Prostate gland (tissue), 2 donors: Measurements from ENCODE around the gene C1QL1.

Source experiments
- CTCF ChIP-seq, 4 experiments: fragments of 200-600 bp in 2 of 4; fragments of 450-650 bp in 2 of 4; sonication (generic) in 2 of 4; IDR thresholded peaks; 1 replicate in 3 of 4; 2 replicates in 1 of 4; pipeline ENCODE4 v1.5.1; 2016 to 2019; ENCODE audit warnings: antibody characterized with exemption in 4 of 4, mild to moderate bottlenecking in 2 of 4, moderate library complexity in 2 of 4
- POLR2A ChIP-seq: fragments of 450-650 bp; IDR thresholded peaks from one replicate; pipeline ENCODE4 v1.6.1; 2016; ENCODE audit warnings: antibody characterized with exemption, mild to moderate bottlenecking

- TF ChIP-seq CTCF (IDR thresholded peaks at IDR 0.05) (no peak), POLR2A (no peak)
Measured at GRCh38 chr17:44979426-44979995, 11.4 kb upstream of the C1QL1 start.
